Loucy (cell line): ENCODE results near the gene RAPGEF1.

Source experiments
- H2AFZ ChIP-seq: fragments of 200-600 bp; sonication (generic); 2 replicates; pipeline ENCODE4 v1.6.0; 2016; ENCODE audit warnings: antibody characterized with exemption, mild to moderate bottlenecking, low read length, moderate library complexity
- H3F3A ChIP-seq: fragments of 200-600 bp; 2 replicates; pipeline ENCODE4 v1.6.0; 2016; ENCODE audit warnings: antibody characterized with exemption, low read depth, mild to moderate bottlenecking
- H3K27me3 ChIP-seq: fragments of 200-600 bp; sonication (generic); 2 replicates; pipeline ENCODE4 v1.6.1; 2014; ENCODE audit warnings: low read length, mild to moderate bottlenecking; ENCODE audit not compliant: insufficient read depth, poor library complexity, severe bottlenecking
- H3K36me3 ChIP-seq: fragments of 200-600 bp; sonication (generic); 2 replicates; pipeline ENCODE4 v1.6.1; 2016; ENCODE audit warnings: low read length; ENCODE audit not compliant: insufficient read depth
- H3K4me1 ChIP-seq: fragments of 200-600 bp; sonication (generic); 2 replicates; pipeline ENCODE4 v1.5.1; 2014; ENCODE audit warnings: low read length, mild to moderate bottlenecking; ENCODE audit not compliant: insufficient read depth, poor library complexity, severe bottlenecking
- H3K4me2 ChIP-seq: fragments of 200-600 bp; sonication (generic); 2 replicates; pipeline ENCODE4 v1.6.0; 2014; ENCODE audit warnings: antibody characterized with exemption, low read length, low read depth, mild to moderate bottlenecking; ENCODE audit not compliant: poor library complexity, severe bottlenecking
- H3K4me3 ChIP-seq: fragments of 200-600 bp; sonication (generic); 2 replicates; pipeline ENCODE4 v1.5.1; 2014; ENCODE audit warnings: low read length, mild to moderate bottlenecking, mixed read lengths; ENCODE audit not compliant: poor library complexity, severe bottlenecking
- H3K79me2 ChIP-seq: fragments of 200-600 bp; sonication (generic); 2 replicates; pipeline ENCODE4 v1.6.1; 2014; ENCODE audit warnings: low read length; ENCODE audit not compliant: insufficient read depth
- H3K9ac ChIP-seq: fragments of 200-600 bp; sonication (generic); 2 replicates; pipeline ENCODE4 v1.6.0; 2014; ENCODE audit warnings: mild to moderate bottlenecking, low read depth, low read length, moderate library complexity; ENCODE audit not compliant: poor library complexity, severe bottlenecking
- H3K9me2 ChIP-seq: fragments of 200-600 bp; sonication (generic); replicated peaks from 2 replicates; pipeline ENCODE4 v1.6.1; 2016; ENCODE audit warnings: low read depth, low read length, mixed read lengths
- H3K9me3 ChIP-seq: fragments of 200-600 bp; sonication (generic); 2 replicates; pipeline ENCODE4 v1.6.1; 2014; ENCODE audit warnings: mild to moderate bottlenecking, antibody characterized with exemption, low read length, low read depth; ENCODE audit not compliant: insufficient read depth
- H4K20me1 ChIP-seq: fragments of 200-600 bp; sonication (generic); 2 replicates; pipeline ENCODE4 v1.6.0; 2014; ENCODE audit warnings: antibody characterized with exemption, low read length, mild to moderate bottlenecking; ENCODE audit not compliant: insufficient read depth, poor library complexity, severe bottlenecking
- CTCF ChIP-seq: fragments of 200-600 bp; sonication (generic); conservative IDR thresholded peaks from 2 replicates; pipeline ENCODE4 v1.5.1; 2014; ENCODE audit warnings: mild to moderate bottlenecking, antibody characterized with exemption, low read length
- EZH2phosphoT487 ChIP-seq: fragments of 200-600 bp; IDR thresholded peaks from 2 replicates; pipeline ENCODE4 v1.6.1; 2018; ENCODE audit warnings: antibody characterized with exemption, mild to moderate bottlenecking, moderate library complexity, borderline replicate concordance

The RAPGEF1 gene

GRCh38 chr9:131673068-131673467, 66.8 kb downstream of the RAPGEF1 start:
- Histone ChIP-seq H3K9me3 (no peaks in the 10 kb centered on the region), H3K36me3 (no peaks in the 10 kb centered on the region), H4K20me1 (peaks cover 10% of the 10 kb centered on the region), H3K79me2 (peaks cover 89% of the 10 kb centered on the region), H3K4me1 (peaks cover 58% of the 10 kb centered on the region), H2AFZ (no peak overlapping the region), H3K9me2 (no peaks in the 10 kb centered on the region), H3F3A (0 out of 2 replicates have a peak, but pooled peaks cover 3% of the 10 kb centered on the region), H3K9ac (no peak overlapping the region), H3K4me2 (no peak overlapping the region), H3K27me3 (no peaks in the 10 kb centered on the region), H3K4me3 (no peak overlapping the region)
- TF ChIP-seq CTCF (no peak), EZH2phosphoT487 (no peak)

DNA sequence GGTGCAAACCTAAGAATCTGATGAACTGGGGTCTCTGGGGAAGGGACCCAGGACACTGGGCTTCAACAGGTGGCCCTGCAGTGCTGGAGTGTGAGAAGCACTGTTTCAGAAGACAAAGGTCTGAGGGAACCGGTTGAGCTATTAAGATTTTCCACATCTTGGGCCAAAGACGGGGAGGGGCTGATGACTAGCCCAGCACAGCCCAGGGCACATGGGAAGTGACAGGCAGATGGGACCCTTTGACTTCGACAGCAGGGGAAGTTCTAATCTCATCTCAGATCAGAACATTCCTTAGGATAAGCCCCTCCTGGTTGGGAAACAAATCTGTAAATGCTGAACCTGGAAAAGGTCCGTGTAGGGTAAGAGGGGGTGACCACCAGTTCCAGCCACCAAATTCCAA, 67.4 kb downstream of the RAPGEF1 start:
- Histone ChIP-seq H3K4me2 (no peak overlapping the region), H3K4me3 (no peak overlapping the region), H3K79me2 (peaks cover 88% of the 10 kb centered on the region), H3K9me3 (no peaks in the 10 kb centered on the region), H3K27me3 (no peaks in the 10 kb centered on the region), H3K4me1 (peaks cover 58% of the 10 kb centered on the region), H3K9ac (no peak overlapping the region), H2AFZ (no peak overlapping the region), H3K36me3 (no peaks in the 10 kb centered on the region), H3K9me2 (no peaks in the 10 kb centered on the region), H3F3A (0 out of 2 replicates have a peak, but pooled peaks cover 3% of the 10 kb centered on the region), H4K20me1 (peaks cover 5% of the 10 kb centered on the region)
- TF ChIP-seq EZH2phosphoT487 (no peak), CTCF (no peak)

DNA sequence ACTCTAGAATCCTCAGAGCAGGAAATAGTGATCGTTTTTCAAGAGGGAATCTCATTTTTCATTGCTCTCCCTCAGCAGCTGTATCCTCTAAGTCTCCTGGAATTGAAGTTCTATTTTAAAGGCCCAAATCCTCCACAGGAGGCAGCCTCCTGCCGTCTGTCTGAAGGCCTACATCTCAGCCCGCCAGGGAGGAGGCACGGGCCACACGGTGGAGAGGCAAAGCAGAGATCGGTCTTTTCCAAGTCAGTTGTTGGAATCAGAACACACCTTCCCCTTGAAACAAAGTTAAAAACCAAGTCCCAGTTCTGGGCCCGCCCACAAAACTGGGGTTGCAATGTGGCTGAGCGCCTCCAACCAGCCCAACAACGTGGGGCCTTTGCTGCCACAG, 68.7 kb downstream of the RAPGEF1 start:
- Histone ChIP-seq H3K4me1 (peaks cover 46% of the 10 kb centered on the region), H3K9me2 (no peaks in the 10 kb centered on the region), H3K79me2 (peaks cover 88% of the 10 kb centered on the region), H3K9me3 (no peaks in the 10 kb centered on the region), H3K4me2 (no peak overlapping the region), H3K4me3 (no peak overlapping the region), H3K27me3 (no peaks in the 10 kb centered on the region), H4K20me1 (peaks cover 5% of the 10 kb centered on the region), H2AFZ (no peak overlapping the region), H3F3A (0 out of 2 replicates have a peak, but pooled peaks cover 3% of the 10 kb centered on the region), H3K36me3 (no peaks in the 10 kb centered on the region), H3K9ac (no peak overlapping the region)
- TF ChIP-seq CTCF, result no peak
- no peak for TF ChIP-seq EZH2phosphoT487
